ENCODE results near the gene MEIOB.

DNA sequence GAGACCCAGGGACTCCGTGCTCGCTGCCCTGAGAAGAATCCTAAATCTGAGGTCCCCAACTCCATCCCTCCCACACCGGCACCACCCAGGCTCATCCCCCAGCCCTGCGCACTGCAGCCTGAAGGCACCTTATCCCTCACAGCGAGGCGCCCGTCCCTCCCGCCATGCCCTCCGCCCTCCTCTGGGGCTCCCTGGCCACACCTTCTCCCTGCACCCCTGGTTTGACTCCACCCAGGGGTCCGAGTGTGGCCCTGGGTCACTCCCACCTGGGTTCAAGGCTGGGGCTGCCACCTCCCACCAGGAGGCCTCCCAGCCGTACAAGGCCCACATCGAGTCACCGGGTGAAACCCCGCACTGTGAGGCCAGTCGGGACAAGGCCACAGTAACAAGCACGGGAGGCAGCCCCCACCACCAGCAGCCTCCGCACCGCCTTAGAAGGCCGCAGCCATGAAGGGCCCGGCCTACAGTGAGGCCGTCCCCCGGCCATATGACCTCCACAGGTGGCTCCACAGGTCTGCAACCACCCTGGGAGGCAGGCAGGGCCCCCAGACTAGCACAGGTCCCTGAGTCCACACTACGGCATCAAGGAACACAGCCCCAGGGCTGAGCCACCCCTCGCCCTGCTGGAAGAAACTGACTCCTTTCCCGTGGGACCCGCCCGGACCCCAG is 53.6 kb downstream of the MEIOB start:
- TF ChIP-seq EGR1 (IDR thresholded peaks at IDR 0.05) = no peak
- TF ChIP-seq, protein P1, sequence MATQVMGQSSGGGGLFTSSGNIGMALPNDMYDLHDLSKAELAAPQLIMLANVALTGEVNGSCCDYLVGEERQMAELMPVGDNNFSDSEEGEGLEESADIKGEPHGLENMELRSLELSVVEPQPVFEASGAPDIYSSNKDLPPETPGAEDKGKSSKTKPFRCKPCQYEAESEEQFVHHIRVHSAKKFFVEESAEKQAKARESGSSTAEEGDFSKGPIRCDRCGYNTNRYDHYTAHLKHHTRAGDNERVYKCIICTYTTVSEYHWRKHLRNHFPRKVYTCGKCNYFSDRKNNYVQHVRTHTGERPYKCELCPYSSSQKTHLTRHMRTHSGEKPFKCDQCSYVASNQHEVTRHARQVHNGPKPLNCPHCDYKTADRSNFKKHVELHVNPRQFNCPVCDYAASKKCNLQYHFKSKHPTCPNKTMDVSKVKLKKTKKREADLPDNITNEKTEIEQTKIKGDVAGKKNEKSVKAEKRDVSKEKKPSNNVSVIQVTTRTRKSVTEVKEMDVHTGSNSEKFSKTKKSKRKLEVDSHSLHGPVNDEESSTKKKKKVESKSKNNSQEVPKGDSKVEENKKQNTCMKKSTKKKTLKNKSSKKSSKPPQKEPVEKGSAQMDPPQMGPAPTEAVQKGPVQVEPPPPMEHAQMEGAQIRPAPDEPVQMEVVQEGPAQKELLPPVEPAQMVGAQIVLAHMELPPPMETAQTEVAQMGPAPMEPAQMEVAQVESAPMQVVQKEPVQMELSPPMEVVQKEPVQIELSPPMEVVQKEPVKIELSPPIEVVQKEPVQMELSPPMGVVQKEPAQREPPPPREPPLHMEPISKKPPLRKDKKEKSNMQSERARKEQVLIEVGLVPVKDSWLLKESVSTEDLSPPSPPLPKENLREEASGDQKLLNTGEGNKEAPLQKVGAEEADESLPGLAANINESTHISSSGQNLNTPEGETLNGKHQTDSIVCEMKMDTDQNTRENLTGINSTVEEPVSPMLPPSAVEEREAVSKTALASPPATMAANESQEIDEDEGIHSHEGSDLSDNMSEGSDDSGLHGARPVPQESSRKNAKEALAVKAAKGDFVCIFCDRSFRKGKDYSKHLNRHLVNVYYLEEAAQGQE (IDR thresholded peaks at IDR 0.05; ENCODE audit: low read depth) = no peak
- TF ChIP-seq TEAD4 (IDR thresholded peaks at IDR 0.05) = no peak
- TF ChIP-seq, protein P2, sequence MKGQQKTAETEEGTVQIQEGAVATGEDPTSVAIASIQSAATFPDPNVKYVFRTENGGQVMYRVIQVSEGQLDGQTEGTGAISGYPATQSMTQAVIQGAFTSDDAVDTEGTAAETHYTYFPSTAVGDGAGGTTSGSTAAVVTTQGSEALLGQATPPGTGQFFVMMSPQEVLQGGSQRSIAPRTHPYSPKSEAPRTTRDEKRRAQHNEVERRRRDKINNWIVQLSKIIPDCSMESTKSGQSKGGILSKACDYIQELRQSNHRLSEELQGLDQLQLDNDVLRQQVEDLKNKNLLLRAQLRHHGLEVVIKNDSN (IDR thresholded peaks at IDR 0.05) = no peak
- no peak for TF ChIP-seq RAD21 (IDR thresholded peaks at IDR 0.05; ENCODE audit: low read depth)
- no peak for TF ChIP-seq CEBPB (IDR thresholded peaks at IDR 0.05)
- no peak for TF ChIP-seq YY1 (IDR thresholded peaks at IDR 0.05; ENCODE audit: low read depth)
- no peak for TF ChIP-seq FOXM1 (IDR thresholded peaks at IDR 0.05; ENCODE audit: borderline replicate concordance, low read depth)
- TF ChIP-seq, protein P3, sequence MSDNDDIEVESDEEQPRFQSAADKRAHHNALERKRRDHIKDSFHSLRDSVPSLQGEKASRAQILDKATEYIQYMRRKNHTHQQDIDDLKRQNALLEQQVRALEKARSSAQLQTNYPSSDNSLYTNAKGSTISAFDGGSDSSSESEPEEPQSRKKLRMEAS (IDR thresholded peaks at IDR 0.05) = no peak
- TF ChIP-seq EP300 (IDR thresholded peaks at IDR 0.05; ENCODE audit: borderline replicate concordance) = no peak

All from Ishikawa (cell line).